Right cardiac atrium (tissue), 5 donors: ENCODE measurements around the gene HSPA14. TPM values are rescaled to one million over a fixed set of nuclear protein-coding genes. Genes with fewer than 3 reads are reported as not detected.

Source experiments
- ATAC-seq, 2 donors: fragments of 200-7000 bp; cut with Tn5 transposase; one replicate each; pipeline versions ENCODE4 v1.8.0 to v1.9.1; 2020; ENCODE audit warnings: moderate library complexity in 2 of 2, mild to moderate bottlenecking in 1 of 2
- DNase-seq, 3 donors: peaks; one replicate each; pipeline ENCODE4 v3.0.0-alpha.2; 2020
- H3K27ac ChIP-seq: one replicate; pipeline ENCODE4 v1.5.1; 2013; ENCODE audit warnings: mild to moderate bottlenecking, low read length, control low read depth, moderate library complexity
- H3K27me3 ChIP-seq: one replicate; pipeline ENCODE4 v1.6.1; 2013; ENCODE audit not compliant: control insufficient read depth, insufficient read depth
- H3K4me1 ChIP-seq: one replicate; pipeline ENCODE4 v1.6.1; 2013; ENCODE audit warnings: low read length; ENCODE audit not compliant: control insufficient read depth, insufficient read depth
- H3K4me3 ChIP-seq: one replicate; pipeline ENCODE4 v1.5.1; 2013; ENCODE audit warnings: low read length, control low read depth
- H3K9me3 ChIP-seq: one replicate; pipeline ENCODE4 v1.6.1; 2013; ENCODE audit warnings: low read length; ENCODE audit not compliant: control insufficient read depth
- WGBS: extraction: QIAGEN DNeasy Blood & Tissue Kit; methylation state at CpG from one replicate; pipeline ENCODE4 v1.1.7; 2013; 5-methylcytosine and 5-hydroxymethylcytosine counted together
- intact Hi-C, 4 donors: fragments of 100-400 bp; cut with DNase I; formaldehyde crosslinking; loops; one replicate each; pipeline versions ENCODE4 v1.11.0 to v1.14.0; 2022 to 2023
- polyA plus RNA-seq: library from polyadenylated mRNA; stranded (reverse); fragments of 200-250 nt; gene quantifications from one replicate; pipeline ENCODE4 v1.2.3, GENCODE V29; 2013
- total RNA-seq, 4 donors: library from RNA; stranded (reverse); fragmentation: NEBNext Ultra II Directional; extraction: Animal tissue kit (Norgen Biotek cat#: 25700); gene quantifications; one replicate each; pipeline ENCODE4 v1.2.1, GENCODE V29; 2021
- donor health status: healthy with polysubstance abuse.
- donor health status: DM: no; HTN: yes; CAD: no.
- donor health status: DM: no; HTN: no; CAD: no.
- donor health status: DM: no; HTN: yes; CAD: no; lungs with severe emphysema.
- donor health status: DM: yes; HTN: yes; CAD: no.

The HSPA14 gene
- total and polyA plus RNA-seq, 5 donors = 7.4 to 10.0 (median 9.1) TPM

GRCh38 chr10:14820010-14820774, 17.9 kb upstream of the HSPA14 start:
- H3K4me1 ChIP-seq = no peaks in the 10 kb centered on the region
- DNase-seq (no peak), ATAC-seq (peak; percentile 71 to 92)
- H3K27ac ChIP-seq = no peak overlapping the region
- no peak overlapping the region for H3K4me3 ChIP-seq
- intact Hi-C loops = loop anchor here in 1 of 4 donors (5.0 kb wide), 1 partner anchor 318 kb away; no protein-coding TSS in a partner anchor
- no peaks in the 10 kb centered on the region for H3K9me3 ChIP-seq
- WGBS = 88% methylated on average over 10 of the region's 10 CpGs
- H3K27me3 ChIP-seq = no peaks in the 10 kb centered on the region

DNA sequence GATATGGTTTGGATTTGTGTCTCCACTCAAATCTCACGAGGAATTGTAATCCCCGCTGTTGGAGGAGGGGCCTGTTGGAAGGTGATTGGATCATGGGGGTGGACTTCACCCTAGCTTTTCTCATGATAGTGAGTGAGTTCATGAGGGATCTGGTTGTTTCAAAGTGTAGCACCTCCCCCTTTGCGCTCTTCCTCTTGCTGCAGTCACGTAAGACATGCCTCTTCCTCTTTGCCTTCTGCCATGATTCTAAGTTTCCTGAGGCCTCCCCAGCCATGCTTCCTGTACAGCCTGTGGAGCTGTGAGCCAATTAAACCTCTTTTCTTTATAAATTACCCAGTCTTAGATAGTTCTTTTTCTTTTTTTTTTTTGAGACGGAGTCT, 17.3 kb upstream of the HSPA14 start:
- Histone ChIP-seq H3K4me3 (no peak overlapping the region), H3K27ac (no peak overlapping the region), H3K27me3 (no peaks in the 10 kb centered on the region), H3K9me3 (no peaks in the 10 kb centered on the region), H3K4me1 (no peaks in the 10 kb centered on the region)
- ATAC-seq = no peak
- intact Hi-C loops = loop anchor here in 1 of 4 donors (5.0 kb wide), 1 partner anchor 318 kb away; no protein-coding TSS in a partner anchor
- 87% methylated on average over 5 of the region's 5 CpGs for WGBS
- DNase-seq = no peak

DNA sequence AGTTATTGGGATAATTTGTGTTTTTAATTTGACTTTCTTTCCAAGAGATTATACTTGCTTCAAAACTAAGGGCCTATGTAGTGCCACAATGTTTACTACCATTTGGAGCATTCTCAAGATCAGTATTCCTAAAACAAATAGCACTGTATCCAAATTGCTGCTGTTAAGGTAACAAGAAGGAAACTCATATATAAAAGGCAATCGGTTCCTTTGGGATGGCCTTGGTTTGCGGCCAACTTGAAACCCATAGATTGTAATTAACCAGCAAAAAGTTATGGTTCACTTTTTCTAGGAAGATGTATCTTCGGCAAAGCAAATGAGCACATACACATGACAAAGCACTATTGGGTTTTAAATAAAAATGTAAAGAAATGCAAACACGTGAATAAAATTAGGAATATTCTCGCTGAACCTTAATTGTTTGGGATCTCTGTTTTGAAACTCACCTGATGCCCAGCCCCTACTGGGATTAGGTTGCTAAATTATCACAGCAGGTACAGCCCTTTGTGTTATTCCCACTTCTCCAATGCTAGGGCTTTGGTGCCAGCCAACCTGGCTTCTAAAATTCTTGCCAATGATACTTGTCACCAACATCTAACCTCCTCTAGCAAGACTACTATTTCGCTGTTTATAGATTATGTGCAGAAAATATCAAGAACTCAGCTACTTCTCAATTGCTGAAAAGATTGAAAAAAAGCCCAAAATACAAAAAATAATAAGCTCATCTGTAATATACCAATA, 16.3 kb upstream of the HSPA14 start:
- no peak for ATAC-seq
- Histone ChIP-seq H3K27me3 (no peaks in the 10 kb centered on the region), H3K9me3 (no peaks in the 10 kb centered on the region), H3K4me3 (no peak overlapping the region), H3K4me1 (no peaks in the 10 kb centered on the region), H3K27ac (no peak overlapping the region)
- intact Hi-C loops = loop anchor here in 1 of 4 donors (5.0 kb wide), 1 partner anchor 320 kb away; no protein-coding TSS in a partner anchor
- 86% methylated on average over 6 of the region's 6 CpGs for WGBS
- no peak for DNase-seq

GRCh38 chr10:14822879-14823755, 15.0 kb upstream of the HSPA14 start:
- peak in 1 of 2 donors; percentile 40 for ATAC-seq
- H3K27ac ChIP-seq = no peak overlapping the region
- intact Hi-C loops = loop anchor here in 1 of 4 donors (5.0 kb wide), 1 partner anchor 321 kb away; no protein-coding TSS in a partner anchor
- H3K4me1 ChIP-seq = no peaks in the 10 kb centered on the region
- H3K27me3 ChIP-seq = no peaks in the 10 kb centered on the region
- H3K4me3 ChIP-seq = no peak overlapping the region
- no peaks in the 10 kb centered on the region for H3K9me3 ChIP-seq
- WGBS = 35% methylated on average over 3 of the region's 3 CpGs
- peak in 2 of 3 donors; percentile 53 to 56 for DNase-seq

DNA sequence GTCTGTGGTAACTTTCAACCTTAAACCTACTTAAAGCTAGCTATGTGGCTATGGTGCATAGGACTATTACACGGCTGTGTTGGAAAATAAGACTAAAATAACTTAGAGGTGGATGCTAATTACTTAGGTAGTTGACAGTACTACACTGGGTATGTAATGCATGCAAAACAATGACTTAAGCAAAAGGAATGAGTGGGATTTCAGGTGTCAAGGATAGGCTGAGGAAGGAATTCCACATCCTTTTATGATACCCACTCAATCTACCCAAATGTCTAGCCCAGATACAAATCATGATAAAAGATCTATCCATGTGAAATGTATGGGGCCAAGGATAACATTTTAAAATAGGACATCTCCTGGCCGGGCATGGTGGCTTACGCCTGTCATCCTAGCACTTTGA, 14.1 kb upstream of the HSPA14 start:
- DNase-seq = no peak
- Histone ChIP-seq H3K4me3 (no peak overlapping the region), H3K27ac (no peak overlapping the region), H3K4me1 (no peaks in the 10 kb centered on the region), H3K9me3 (no peaks in the 10 kb centered on the region), H3K27me3 (no peaks in the 10 kb centered on the region)
- WGBS = 89% methylated on average over 3 of the region's 3 CpGs
- intact Hi-C loops = loop anchor here in 1 of 4 donors (5.0 kb wide), 1 partner anchor 322 kb away; no protein-coding TSS in a partner anchor
- no peak for ATAC-seq

GRCh38 chr10:14826076-14826829, 11.9 kb upstream of the HSPA14 start:
- no peaks in the 10 kb centered on the region for H3K27me3 ChIP-seq
- H3K27ac ChIP-seq = no peak overlapping the region
- H3K4me3 ChIP-seq = no peak overlapping the region
- H3K9me3 ChIP-seq = no peaks in the 10 kb centered on the region
- 68% methylated on average over 1 of the region's 1 CpG for WGBS
- no peak for ATAC-seq
- no peak for DNase-seq
- H3K4me1 ChIP-seq = no peaks in the 10 kb centered on the region
- intact Hi-C loops = no loop called here

- intact Hi-C loops = no loop called here
- no peak overlapping the region for H3K27ac ChIP-seq
Observed at GRCh38 chr10:14833106-14833505, 5.0 kb upstream of the HSPA14 start.

DNA sequence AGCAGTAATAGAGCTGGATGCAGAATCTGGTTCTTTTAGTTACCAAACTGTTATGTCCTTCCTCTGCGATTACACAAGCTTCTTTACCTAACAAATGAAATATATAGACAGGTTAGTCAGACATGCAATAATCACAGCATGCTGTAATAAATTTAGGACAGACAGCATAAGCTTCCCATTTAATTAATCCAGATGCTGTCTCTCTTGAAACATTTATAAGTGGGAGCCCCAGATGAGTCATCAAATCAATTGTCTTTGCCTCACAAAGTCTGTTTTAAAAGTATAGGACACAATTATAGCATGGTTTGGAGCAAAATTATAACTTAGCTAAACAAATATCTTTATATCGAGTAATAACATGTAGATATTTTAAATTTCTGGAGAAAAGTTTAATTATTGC, 1.9 kb upstream of the HSPA14 start:
- Histone ChIP-seq H3K4me1 (no peaks in the 10 kb centered on the region), H3K9me3 (no peaks in the 10 kb centered on the region), H3K27ac (no peak overlapping the region), H3K27me3 (no peaks in the 10 kb centered on the region), H3K4me3 (no peak overlapping the region)
- WGBS = 96% methylated on average over 2 of the region's 2 CpGs
- no peak for DNase-seq
- no peak for ATAC-seq
- intact Hi-C loops = no loop called here

More at GRCh38 chr10:14833106-14833505, 5.0 kb upstream of the HSPA14 start:
- Histone ChIP-seq H3K4me1 (no peaks in the 10 kb centered on the region), H3K4me3 (no peak overlapping the region), H3K9me3 (no peaks in the 10 kb centered on the region), H3K27me3 (no peaks in the 10 kb centered on the region)
- 77% methylated on average over 3 of the region's 3 CpGs for WGBS
- DNase-seq (no peak), ATAC-seq (no peak)

- DNase-seq (no peak), ATAC-seq (no peak)
- H3K4me3 ChIP-seq = peak overlapping the region; percentile 48
- 17% methylated on average over 14 of the region's 14 CpGs for WGBS
- no peaks in the 10 kb centered on the region for H3K9me3 ChIP-seq
- no peaks in the 10 kb centered on the region for H3K4me1 ChIP-seq
- H3K27me3 ChIP-seq = no peaks in the 10 kb centered on the region
- H3K27ac ChIP-seq = peak overlapping the region; percentile 91
- intact Hi-C loops = no loop called here
Observed at GRCh38 chr10:14837003-14837756, 926 bp upstream of the HSPA14 start.
